CD4-positive, alpha-beta T cell (primary cell): ENCODE measurements around the gene GCC2. TPM values are rescaled to one million over a fixed set of nuclear protein-coding genes. Genes with fewer than 3 reads are reported as not detected.

Experiments used
- ATAC-seq: fragments of 200-7000 bp; cut with Tn5 transposase; one replicate; pipeline ENCODE4 v1.10.0; 2022; ENCODE audit warnings: mild to moderate bottlenecking; ENCODE audit not compliant: poor library complexity
- CTCF ChIA-PET: fragments of 350-600 bp; sonication (Branson Sonifier 250); formaldehyde crosslinking; loops from one replicate; lab custom pipeline; 2021; ENCODE audit warnings: antibody characterized with exemption, inconsistent platforms; lab: Charles Lee
- POLR2A ChIA-PET: fragments of 350-600 bp; sonication (Branson Sonifier 250); formaldehyde crosslinking; loops from one replicate; lab custom pipeline; 2021; ENCODE audit warnings: antibody characterized with exemption, inconsistent platforms; lab: Charles Lee
- DNase-seq, 14 experiments: peaks; one replicate each; pipeline ENCODE4 v3.0.0-alpha.2; 2013 to 2020; ENCODE audit warnings: mixed read lengths in 2 of 14
- H3K27ac ChIP-seq, 2 donors: one replicate each; pipeline versions ENCODE4 v1.5.1 to v1.7.0; 2013; ENCODE audit warnings: low read length in 2 of 2, low read depth in 1 of 2, mild to moderate bottlenecking in 1 of 2
- H3K27me3 ChIP-seq, 2 experiments: 1 replicate in 1 of 2; 2 replicates in 1 of 2; pipeline versions ENCODE4 v1.6.1 to v1.7.0; 2013; ENCODE audit warnings: low read length in 2 of 2, control low read depth in 1 of 2, mild to moderate bottlenecking in 1 of 2, moderate library complexity in 1 of 2; ENCODE audit not compliant: insufficient read depth in 2 of 2, control insufficient read depth in 1 of 2
- H3K36me3 ChIP-seq: one replicate; pipeline ENCODE4 v1.6.1; 2013; ENCODE audit warnings: low read length, control low read depth; ENCODE audit not compliant: insufficient read depth
- H3K4me1 ChIP-seq: one replicate; pipeline ENCODE4 v1.6.1; 2013; ENCODE audit warnings: low read length, control low read depth; ENCODE audit not compliant: insufficient read depth
- H3K4me3 ChIP-seq: one replicate; pipeline ENCODE4 v1.5.1; 2013; ENCODE audit warnings: mild to moderate bottlenecking, low read length, moderate library complexity
- H3K9me3 ChIP-seq, 2 experiments: 1 replicate in 1 of 2; 2 replicates in 1 of 2; pipeline versions ENCODE4 v1.6.1 to v1.7.0; 2013; ENCODE audit warnings: low read length in 2 of 2, mild to moderate bottlenecking in 2 of 2, control low read depth in 1 of 2, moderate library complexity in 1 of 2; ENCODE audit not compliant: control insufficient read depth in 1 of 2, insufficient read depth in 1 of 2
- H3K27ac Mint-ChIP-seq: one replicate; pipeline ENCODE4 v1.8.0; 2020; ENCODE audit warnings: mixed read lengths
- H3K27me3 Mint-ChIP-seq: one replicate; pipeline ENCODE4 v1.8.0; 2021; ENCODE audit warnings: mixed read lengths
- H3K36me3 Mint-ChIP-seq: one replicate; pipeline ENCODE4 v1.8.0; 2021; ENCODE audit warnings: low read depth, mixed read lengths
- H3K4me1 Mint-ChIP-seq: one replicate; pipeline ENCODE4 v1.8.0; 2021; ENCODE audit warnings: low read depth, mixed read lengths
- H3K4me3 Mint-ChIP-seq: one replicate; pipeline ENCODE4 v1.8.0; 2020; ENCODE audit warnings: mild to moderate bottlenecking, mixed read lengths
- H3K9me3 Mint-ChIP-seq: one replicate; pipeline ENCODE4 v1.8.0; 2020; ENCODE audit warnings: mixed read lengths
- CTCF ChIP-seq: fragments of 200-600 bp; IDR thresholded peaks from one replicate; pipeline ENCODE4 v1.8.0; 2022; ENCODE audit warnings: antibody characterized with exemption, mild to moderate bottlenecking
- intact Hi-C, 2 experiments: fragments of 100-400 bp; cut with DNase I in 1 of 2; cut with micrococcal nuclease in 1 of 2; formaldehyde crosslinking; loops; one replicate each; pipeline versions ENCODE4 v1.15.1 to v1.9.0; 2023 to 2025; cut with DNase I, micrococcal nuclease
- total RNA-seq, 174 experiments: library from RNA in 2 of 174; stranded (reverse) in 2 of 174; gene quantifications; one replicate each; pipeline ENCODE4 v1.2.3 and lab custom pipeline; 2021 to 2026

The GCC2 gene
- total RNA-seq, 2 experiments from 2014 or later: 134 to 141 TPM

GRCh38 chr2:108547606-108548005 is 98.6 kb downstream of the GCC2 start:
- DNase-seq (no peak), ATAC-seq (no peak)
- H3K4me1 ChIP-seq: no peaks in the 10 kb centered on the region
- no peaks in the 10 kb centered on the region for H3K27me3 ChIP-seq
- CTCF ChIA-PET: no interaction called here
- POLR2A ChIA-PET: interaction anchor here (1.0 kb wide), 1 partner anchor 12 kb away, joined by 3 read pairs; no protein-coding TSS in a partner anchor
- no peaks in the 10 kb centered on the region for H3K9me3 Mint-ChIP-seq
- intact Hi-C loops: no loop called here
- no peaks in the 10 kb centered on the region for H3K36me3 ChIP-seq
- no peak overlapping the region for H3K4me3 Mint-ChIP-seq
- no peak overlapping the region for H3K4me3 ChIP-seq
- H3K27ac Mint-ChIP-seq: no peak overlapping the region
- H3K36me3 Mint-ChIP-seq: no peaks in the 10 kb centered on the region
- no peaks in the 10 kb centered on the region for H3K27me3 Mint-ChIP-seq
- H3K4me1 Mint-ChIP-seq: peaks cover 9% of the 10 kb centered on the region
- TF ChIP-seq CTCF: no peak
- H3K27ac ChIP-seq: no peak overlapping the region
- H3K9me3 ChIP-seq: no peaks in the 10 kb centered on the region

- CTCF ChIA-PET: no interaction called here
- no peaks in the 10 kb centered on the region for H3K27me3 ChIP-seq
- H3K27ac Mint-ChIP-seq: no peak overlapping the region
- no peaks in the 10 kb centered on the region for H3K4me1 ChIP-seq
- no peak for ATAC-seq
- intact Hi-C loops: no loop called here
- H3K9me3 ChIP-seq: no peaks in the 10 kb centered on the region
- H3K9me3 Mint-ChIP-seq: no peaks in the 10 kb centered on the region
- H3K4me3 ChIP-seq: no peak overlapping the region
- no peaks in the 10 kb centered on the region for H3K27me3 Mint-ChIP-seq
- no peak for TF ChIP-seq CTCF
- no peaks in the 10 kb centered on the region for H3K36me3 ChIP-seq
- no peak overlapping the region for H3K27ac ChIP-seq
- peaks cover 9% of the 10 kb centered on the region for H3K4me1 Mint-ChIP-seq
- no peak for DNase-seq
- no peak overlapping the region for H3K4me3 Mint-ChIP-seq
- H3K36me3 Mint-ChIP-seq: no peaks in the 10 kb centered on the region
- POLR2A ChIA-PET: interaction anchor here (1.0 kb wide), 1 partner anchor 13 kb away, joined by 3 read pairs; no protein-coding TSS in a partner anchor
These were observed 99.4 kb downstream of the GCC2 start for GRCh38 chr2:108548208-108549003.

- Mint-ChIP-seq H3K36me3 (no peaks in the 10 kb centered on the region), H3K4me3 (no peak overlapping the region), H3K4me1 (no peaks in the 10 kb centered on the region), H3K27me3 (no peaks in the 10 kb centered on the region), H3K9me3 (no peaks in the 10 kb centered on the region), H3K27ac (no peak overlapping the region)
- H3K27ac ChIP-seq: no peak overlapping the region
- intact Hi-C loops: no loop called here
- DNase-seq (no peak), ATAC-seq (no peak)
- no peak overlapping the region for H3K4me3 ChIP-seq
- no peaks in the 10 kb centered on the region for H3K27me3 ChIP-seq
- CTCF ChIA-PET: no interaction called here
- TF ChIP-seq CTCF: no peak
- POLR2A ChIA-PET: interaction anchor here (0.7 kb wide), 1 partner anchor 167 kb away, joined by 3 read pairs; the partner anchor contains the start of gene RANBP2
- H3K36me3 ChIP-seq: no peaks in the 10 kb centered on the region
- no peaks in the 10 kb centered on the region for H3K4me1 ChIP-seq
- no peaks in the 10 kb centered on the region for H3K9me3 ChIP-seq
These were observed 103.6 kb downstream of the GCC2 start for GRCh38 chr2:108552566-108552965.
